MM.1S (cell line): ENCODE data around the gene KCNA2.

Source experiments
- DNase-seq: peaks from one replicate; pipeline ENCODE4 v3.0.0-alpha.2; 2015
- H2AFZ ChIP-seq: fragments of 300-600 bp; sonication (generic); 2 replicates; pipeline ENCODE4 v1.6.0; 2016; ENCODE audit warnings: antibody characterized with exemption, low read length
- H3F3A ChIP-seq: fragments of 300-600 bp; sonication (generic); 2 replicates; pipeline ENCODE4 v1.6.1; 2016; ENCODE audit warnings: mild to moderate bottlenecking, antibody characterized with exemption, low read length, moderate library complexity, mixed read lengths; ENCODE audit not compliant: insufficient read depth
- H3K27ac ChIP-seq: fragments of 300-600 bp; sonication (generic); 2 replicates; pipeline ENCODE4 v1.5.1; 2016; ENCODE audit warnings: mild to moderate bottlenecking, low read length
- H3K27me3 ChIP-seq: fragments of 300-600 bp; sonication (generic); replicated peaks from 2 replicates; pipeline ENCODE4 v1.6.0; 2016; ENCODE audit warnings: low read length; ENCODE audit not compliant: insufficient read depth
- H3K36me3 ChIP-seq: fragments of 300-600 bp; sonication (generic); replicated peaks from 2 replicates; pipeline ENCODE4 v1.6.1; 2016; ENCODE audit warnings: mild to moderate bottlenecking, low read length, mixed read lengths; ENCODE audit not compliant: insufficient read depth
- H3K4me1 ChIP-seq: fragments of 300-600 bp; sonication (generic); 2 replicates; pipeline ENCODE4 v1.6.1; 2016; ENCODE audit warnings: low read length, mixed read lengths
- H3K4me2 ChIP-seq: fragments of 300-600 bp; sonication (generic); 2 replicates; pipeline ENCODE4 v1.6.0; 2016; ENCODE audit warnings: low read depth, low read length
- H3K4me3 ChIP-seq: fragments of 300-600 bp; sonication (generic); 2 replicates; pipeline ENCODE4 v1.5.1; 2016; ENCODE audit warnings: low read length, mixed read lengths
- H3K79me2 ChIP-seq: fragments of 300-600 bp; sonication (generic); 2 replicates; pipeline ENCODE4 v1.6.1; 2016; ENCODE audit warnings: mixed run types, low read length, mixed read lengths
- H3K9ac ChIP-seq: fragments of 300-600 bp; sonication (generic); 2 replicates; pipeline ENCODE4 v1.6.1; 2016; ENCODE audit warnings: low read length, mixed read lengths
- H3K9me2 ChIP-seq: fragments of 300-600 bp; sonication (generic); replicated peaks from 2 replicates; pipeline ENCODE4 v1.6.1; 2016; ENCODE audit warnings: mild to moderate bottlenecking, low read length, mixed read lengths; ENCODE audit not compliant: insufficient read depth
- H3K9me3 ChIP-seq: fragments of 300-600 bp; sonication (generic); replicated peaks from 2 replicates; pipeline ENCODE4 v1.6.1; 2016; ENCODE audit warnings: mild to moderate bottlenecking, low read length, mixed read lengths; ENCODE audit not compliant: insufficient read depth
- H4K20me1 ChIP-seq: fragments of 300-600 bp; sonication (generic); 2 replicates; pipeline ENCODE4 v1.6.1; 2016; ENCODE audit warnings: mild to moderate bottlenecking, low read length, moderate library complexity, mixed read lengths; ENCODE audit not compliant: insufficient read depth
- EZH2 ChIP-seq: fragments of 300-600 bp; sonication (generic); optimal IDR thresholded peaks from 2 replicates; pipeline ENCODE3; 2017; ENCODE audit warnings: low read depth, mild to moderate bottlenecking, antibody characterized with exemption, low read length, mixed read lengths
- EZH2phosphoT487 ChIP-seq: fragments of 300-600 bp; sonication (generic); IDR thresholded peaks from 2 replicates; pipeline ENCODE4 v1.6.1; 2018; ENCODE audit warnings: antibody characterized with exemption, low read length
- TF ChIP-seq, protein P1 (sequence below): fragments of 300-600 bp; sonication (generic); IDR thresholded peaks from 2 replicates; pipeline ENCODE4 v1.5.1; 2016; ENCODE audit warnings: antibody characterized with exemption, low read length, mixed read lengths

KCNA2 gene

GRCh38 chr1:110581682-110582145, 24.4 kb downstream of the KCNA2 start:
- Histone ChIP-seq H3K27me3 (no peaks in the 10 kb centered on the region), H3K36me3 (no peaks in the 10 kb centered on the region), H2AFZ (no peak overlapping the region), H3F3A (no peaks in the 10 kb centered on the region), H3K79me2 (no peaks in the 10 kb centered on the region), H3K4me3 (no peak overlapping the region), H4K20me1 (no peaks in the 10 kb centered on the region), H3K9me2 (no peaks in the 10 kb centered on the region), H3K9ac (no peak overlapping the region), H3K27ac (no peak overlapping the region), H3K4me2 (no peak overlapping the region), H3K9me3 (no peaks in the 10 kb centered on the region), H3K4me1 (no peaks in the 10 kb centered on the region)
- no peak for DNase-seq
- TF ChIP-seq EZH2 = no peak

GRCh38 chr1:110580244-110580643, 25.9 kb downstream of the KCNA2 start:
- TF ChIP-seq EZH2 (no peak), EZH2phosphoT487 (no peak)
- TF ChIP-seq, protein P1, sequence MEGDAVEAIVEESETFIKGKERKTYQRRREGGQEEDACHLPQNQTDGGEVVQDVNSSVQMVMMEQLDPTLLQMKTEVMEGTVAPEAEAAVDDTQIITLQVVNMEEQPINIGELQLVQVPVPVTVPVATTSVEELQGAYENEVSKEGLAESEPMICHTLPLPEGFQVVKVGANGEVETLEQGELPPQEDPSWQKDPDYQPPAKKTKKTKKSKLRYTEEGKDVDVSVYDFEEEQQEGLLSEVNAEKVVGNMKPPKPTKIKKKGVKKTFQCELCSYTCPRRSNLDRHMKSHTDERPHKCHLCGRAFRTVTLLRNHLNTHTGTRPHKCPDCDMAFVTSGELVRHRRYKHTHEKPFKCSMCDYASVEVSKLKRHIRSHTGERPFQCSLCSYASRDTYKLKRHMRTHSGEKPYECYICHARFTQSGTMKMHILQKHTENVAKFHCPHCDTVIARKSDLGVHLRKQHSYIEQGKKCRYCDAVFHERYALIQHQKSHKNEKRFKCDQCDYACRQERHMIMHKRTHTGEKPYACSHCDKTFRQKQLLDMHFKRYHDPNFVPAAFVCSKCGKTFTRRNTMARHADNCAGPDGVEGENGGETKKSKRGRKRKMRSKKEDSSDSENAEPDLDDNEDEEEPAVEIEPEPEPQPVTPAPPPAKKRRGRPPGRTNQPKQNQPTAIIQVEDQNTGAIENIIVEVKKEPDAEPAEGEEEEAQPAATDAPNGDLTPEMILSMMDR = no peak
- Histone ChIP-seq H3K4me2 (no peak overlapping the region), H3K9ac (no peak overlapping the region), H3K79me2 (no peaks in the 10 kb centered on the region), H3K4me1 (no peaks in the 10 kb centered on the region), H3F3A (no peaks in the 10 kb centered on the region), H3K27me3 (no peaks in the 10 kb centered on the region), H2AFZ (no peak overlapping the region), H3K4me3 (no peak overlapping the region), H4K20me1 (no peaks in the 10 kb centered on the region), H3K36me3 (no peaks in the 10 kb centered on the region), H3K9me3 (no peaks in the 10 kb centered on the region), H3K9me2 (no peaks in the 10 kb centered on the region), H3K27ac (no peak overlapping the region)
- DNase-seq = no peak

- no peaks in the 10 kb centered on the region for H3K27me3 ChIP-seq
- no peaks in the 10 kb centered on the region for H3K36me3 ChIP-seq
- no peaks in the 10 kb centered on the region for H3K79me2 ChIP-seq
- no peaks in the 10 kb centered on the region for H3K9me2 ChIP-seq
- no peaks in the 10 kb centered on the region for H3K9me3 ChIP-seq
- H3K4me1 ChIP-seq = no peaks in the 10 kb centered on the region
- TF ChIP-seq, protein P1 = no peak
- no peak for TF ChIP-seq EZH2
- no peak for TF ChIP-seq EZH2phosphoT487
- H4K20me1 ChIP-seq = no peaks in the 10 kb centered on the region
- no peaks in the 10 kb centered on the region for H3F3A ChIP-seq
- no peak overlapping the region for H3K4me3 ChIP-seq
- no peak overlapping the region for H3K27ac ChIP-seq
- no peak for DNase-seq
- H3K9ac ChIP-seq = no peak overlapping the region
- no peak overlapping the region for H2AFZ ChIP-seq
- H3K4me2 ChIP-seq = no peak overlapping the region
These were observed 26.7 kb downstream of the KCNA2 start for GRCh38 chr1:110579460-110579859.

DNA sequence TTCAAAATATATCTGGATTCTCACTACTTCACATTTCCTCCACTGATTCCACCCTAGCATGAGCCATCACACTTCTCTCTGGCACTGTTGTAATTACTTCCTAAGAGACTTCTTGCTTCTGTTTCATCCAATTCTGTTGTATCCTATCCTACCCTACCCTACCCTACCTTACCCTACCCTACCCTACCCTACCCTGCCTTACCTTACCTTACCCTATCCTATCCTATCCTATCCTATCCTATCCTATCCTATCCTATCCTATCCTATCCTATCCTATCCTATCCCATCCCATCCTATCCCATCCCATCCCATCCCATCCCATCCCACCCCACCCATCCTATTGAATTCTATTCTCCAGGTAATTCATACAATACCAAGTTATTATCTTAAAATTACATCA, 29.7 kb downstream of the KCNA2 start:
- H3K27me3 ChIP-seq = no peaks in the 10 kb centered on the region
- no peaks in the 10 kb centered on the region for H4K20me1 ChIP-seq
- no peaks in the 10 kb centered on the region for H3K9me3 ChIP-seq
- no peak overlapping the region for H3K4me2 ChIP-seq
- no peak overlapping the region for H3K4me3 ChIP-seq
- H3K9ac ChIP-seq = no peak overlapping the region
- DNase-seq = no peak
- H3K36me3 ChIP-seq = no peaks in the 10 kb centered on the region
- no peak overlapping the region for H2AFZ ChIP-seq
- TF ChIP-seq, protein P1 = no peak
- TF ChIP-seq EZH2phosphoT487 = no peak
- TF ChIP-seq EZH2 = no peak
- H3K9me2 ChIP-seq = no peaks in the 10 kb centered on the region
- H3F3A ChIP-seq = no peaks in the 10 kb centered on the region
- H3K4me1 ChIP-seq = no peaks in the 10 kb centered on the region
- no peak overlapping the region for H3K27ac ChIP-seq
- H3K79me2 ChIP-seq = no peaks in the 10 kb centered on the region
